K562 (cell line): ENCODE results near the gene NAT8L. TPM values are rescaled to one million over a fixed set of nuclear protein-coding genes. Genes with fewer than 3 reads are reported as not detected.
A peak's percentile ranks its signal among the peaks of the same experiment; 100 is the strongest.

Experiments used
- ATAC-seq: fragments of 200-7000 bp; cut with Tn5 transposase; 3 replicates; pipeline ENCODE4 v1.9.1; 2020; ENCODE audit warnings: moderate library complexity
- BruUV-seq: library from RNA; stranded (reverse); fragments of 400-500 nt; replicated peaks from 2 replicates; lab custom pipeline; 2021; lab: Mats Ljungman, UMichigan
- CTCF ChIA-PET: fragments of 300-600 bp; formaldehyde crosslinking; extraction: SDS; loops from one replicate; lab custom pipeline; 2021; ENCODE audit warnings: low intra/inter-chr PET ratio; lab: Yijun Ruan, JAX
- POLR2A ChIA-PET: fragments of 300-600, 350-650 bp; sonication (Branson Sonifier 250); formaldehyde crosslinking; extraction: SDS; loops from one replicate; lab custom pipeline; 2021; ENCODE audit warnings: antibody characterized with exemption, inconsistent platforms; lab: Yijun Ruan, JAX
- DNase-seq, 4 experiments: peaks; one replicate each; pipeline versions ENCODE4 v3.0.0 to v3.0.0-alpha.2; 2011 to 2018; ENCODE audit warnings: low spot score in 3 of 4, mixed read lengths in 3 of 4; ENCODE audit errors: extremely low read depth in 1 of 4
- FAIRE-seq: peaks from 2 replicates; lab custom pipeline; 2011; peaks lifted over from hg19 to GRCh38; lab: Jason Lieb, UNC
- H2AFZ ChIP-seq: 2 replicates; pipeline ENCODE4 v1.6.0; 2011; ENCODE audit warnings: low read depth, low read length, control low read depth, inconsistent platforms
- H3K27ac ChIP-seq: fragments of 200-600 bp; 3 replicates; pipeline ENCODE4 v1.8.0; 2011; ENCODE audit warnings: low read depth, mild to moderate bottlenecking, control low read depth, inconsistent platforms, low read length, moderate library complexity, mixed read lengths; ENCODE audit errors: extremely low read depth
- H3K27me3 ChIP-seq, 2 experiments: fragments of 300-600 bp in 1 of 2; 2 replicates in 1 of 2; 3 replicates in 1 of 2; pipeline versions ENCODE4 v1.6.0 to v1.8.0; 2011; ENCODE audit warnings: inconsistent platforms in 2 of 2, low read length in 2 of 2, mild to moderate bottlenecking in 1 of 2, mixed read lengths in 1 of 2, moderate library complexity in 1 of 2; ENCODE audit not compliant: control insufficient read depth in 2 of 2, insufficient read depth in 2 of 2
- H3K36me3 ChIP-seq: fragments of 300-600 bp; 3 replicates; pipeline ENCODE4 v1.8.0; 2011; ENCODE audit warnings: mild to moderate bottlenecking, low read length, inconsistent platforms; ENCODE audit not compliant: control insufficient read depth, insufficient read depth
- H3K4me1 ChIP-seq, 2 experiments: fragments of 200-600 bp in 1 of 2; replicated peaks in 1 of 2; 2 replicates in 1 of 2; 3 replicates in 1 of 2; pipeline versions ENCODE4 v1.5.1 to v1.8.0; 2011; ENCODE audit warnings: inconsistent platforms in 2 of 2, low read length in 2 of 2, mild to moderate bottlenecking in 1 of 2, mixed read lengths in 1 of 2, moderate library complexity in 1 of 2; ENCODE audit not compliant: control insufficient read depth in 2 of 2, insufficient read depth in 2 of 2
- H3K4me2 ChIP-seq: 2 replicates; pipeline ENCODE4 v1.6.1; 2011; ENCODE audit warnings: low read length, control low read depth, inconsistent platforms, mixed read lengths; ENCODE audit not compliant: insufficient read depth
- H3K4me3 ChIP-seq: fragments of 200-600 bp; sonication (generic), shearing (Covaris generic); 2 replicates; pipeline ENCODE4 v1.5.1; 2016; ENCODE audit warnings: control low read depth, inconsistent platforms
- H3K79me2 ChIP-seq: fragments of 200-600 bp; 3 replicates; pipeline ENCODE4 v1.8.0; 2011; ENCODE audit warnings: low read length, inconsistent platforms; ENCODE audit not compliant: control insufficient read depth, insufficient read depth
- H3K9ac ChIP-seq, 2 experiments: 2 replicates each; pipeline versions ENCODE4 v1.6.0 to v1.6.1; 2011; ENCODE audit warnings: low read depth in 2 of 2, low read length in 2 of 2, control low read depth in 1 of 2, inconsistent platforms in 1 of 2, mild to moderate bottlenecking in 1 of 2, mixed read lengths in 1 of 2; ENCODE audit not compliant: insufficient read depth in 1 of 2
- H3K9me1 ChIP-seq: one replicate; pipeline ENCODE4 v1.6.0; 2011; ENCODE audit warnings: inconsistent platforms, mild to moderate bottlenecking, low read length, moderate library complexity; ENCODE audit not compliant: control insufficient read depth, insufficient read depth
- H3K9me3 ChIP-seq: replicated peaks from 2 replicates; pipeline ENCODE4 v1.5.1; 2011; ENCODE audit warnings: low read depth, low read length, inconsistent platforms; ENCODE audit not compliant: control insufficient read depth, insufficient read depth
- H4K20me1 ChIP-seq: replicated peaks from 2 replicates; pipeline ENCODE4 v1.6.1; 2011; ENCODE audit warnings: low read length, inconsistent platforms, mixed read lengths; ENCODE audit not compliant: control insufficient read depth, insufficient read depth
- DACH1 ChIP-seq: fragments of 450-650 bp; IDR thresholded peaks from 2 replicates; pipeline ENCODE4 v1.6.1; 2018; ENCODE audit not compliant: partially characterized antibody
- MECOM ChIP-seq: fragments of 250-450 bp; sonication (Bioruptor Pico); IDR thresholded peaks from 2 replicates; pipeline ENCODE4 v1.8.0; 2022; ENCODE audit warnings: inconsistent platforms
- MEIS2 ChIP-seq: fragments of 450-650 bp; IDR thresholded peaks from 2 replicates; pipeline ENCODE4 v1.6.1; 2014; ENCODE audit warnings: mild to moderate bottlenecking; ENCODE audit not compliant: partially characterized antibody
- POLR2G ChIP-seq: fragments of 200-400 bp; formaldehyde crosslinking; IDR thresholded peaks from 2 replicates; pipeline ENCODE4 v1.6.1; 2017; ENCODE audit warnings: low read depth, mild to moderate bottlenecking, antibody characterized with exemption, low read length, moderate library complexity
- POLR3G ChIP-seq: IDR thresholded peaks from 2 replicates; pipeline ENCODE4 v1.6.1; 2011; ENCODE audit not compliant: insufficient read length, insufficient replicate concordance; ENCODE audit errors: extremely low read depth
- PRPF4 ChIP-seq: fragments of 200-400 bp; formaldehyde crosslinking; IDR thresholded peaks from one replicate; pipeline ENCODE4 v1.6.1; 2017; ENCODE audit warnings: low read length, low read depth, mild to moderate bottlenecking; ENCODE audit not compliant: insufficient read depth, poor library complexity, severe bottlenecking
- ZBTB11 ChIP-seq, 3 experiments: fragments of 200-800 bp in 1 of 3; fragments of 250-450 bp in 1 of 3; fragments of 450-650 bp in 1 of 3; sonication (Bioruptor Pico) in 1 of 3; sonication (Bioruptor generic) in 1 of 3; formaldehyde crosslinking in 1 of 3; IDR thresholded peaks; 2 replicates each; pipeline versions ENCODE4 v1.6.1 to v1.8.0; 2016 to 2022; ENCODE audit warnings: mild to moderate bottlenecking in 2 of 3, missing genetic modification characterization in 2 of 3, missing compliant biosample characterization in 1 of 3, moderate library complexity in 1 of 3
- WGBS: fragments of 100-300 bp; shearing (Covaris generic); methylation state at CpG from one replicate; pipeline ENCODE4 v1.1.6; 2016; ENCODE audit warnings: low coverage, mixed read lengths; ENCODE audit not compliant: insufficient coverage; ENCODE audit errors: missing lambda C conversion rate; 5-methylcytosine and 5-hydroxymethylcytosine counted together
- in situ Hi-C: fragments of 300-500 bp; cut with MboI; formaldehyde crosslinking; loops from 4 replicates; pipeline ENCODE4 v1.15.0; 2018; ENCODE audit warnings: inconsistent platforms, mixed read lengths
- intact Hi-C: fragments of 100-400 bp; cut with micrococcal nuclease; formaldehyde crosslinking; loops from 2 replicates; pipeline ENCODE4 v1.14.2; 2022
- polyA plus RNA-seq, 8 experiments: library from polyadenylated mRNA; depleted of rRNA in 4 of 8; stranded (reverse) in 5 of 8; unstranded in 3 of 8; fragments of >200 nt; fragmentation: Nextera tagmentation in 2 of 8; fragmentation: Illumina TruSeq in 1 of 8; extraction: Ambion mirVana in 2 of 8; extraction: Trizol in 1 of 8; gene quantifications; 2 replicates each; pipeline versions ENCODE4 v1.2.1 to v1.2.3, GENCODE V29; 2011 to 2014; ENCODE audit warnings: inconsistent platforms in 1 of 8, missing spikeins in 1 of 8
- total RNA-seq, 7 experiments: library from RNA; depleted of rRNA in 6 of 7; stranded (reverse); fragments of >200 nt in 6 of 7; fragmentation: Illumina TruSeq in 2 of 7; extraction: Trizol in 2 of 7; gene quantifications; 2 replicates each; pipeline versions ENCODE4 v1.2.1 to v1.2.3, GENCODE V29; 2011 to 2021; ENCODE audit warnings: low replicate concordance in 1 of 7

The NAT8L gene
- total and polyA plus RNA-seq, 9 of the 15 experiments (the other 6 are each of a cell fraction or from before 2014, with no cell fraction given): 0.06 to 11.0 (median 1.5) TPM

DNA sequence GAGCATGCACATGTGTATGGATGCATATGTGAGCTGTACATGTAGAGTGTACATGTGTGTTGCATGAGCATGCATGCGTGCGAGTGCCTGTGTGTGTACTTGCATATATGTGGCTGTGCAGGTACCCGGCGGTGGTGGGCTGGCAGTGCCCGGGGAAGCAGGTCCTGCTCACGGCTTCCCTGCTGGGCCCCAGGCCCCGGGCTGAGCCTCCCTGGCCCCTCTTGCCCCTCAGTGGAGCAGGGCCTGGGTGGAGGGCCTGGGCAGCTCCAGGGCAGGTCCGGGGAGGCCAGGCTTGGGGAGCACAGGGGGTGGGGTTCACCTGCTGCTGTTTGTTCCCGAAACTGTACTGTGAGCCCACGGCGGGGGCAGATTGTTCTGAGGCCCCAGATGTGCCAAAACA lies 9.4 kb downstream of the NAT8L start (continued):
- no peak for TF ChIP-seq ZBTB11 (CRISPR knock-in tag; IDR thresholded peaks at IDR 0.05)
- TF ChIP-seq MECOM: no peak
- no peak for TF ChIP-seq DACH1
- no peak for TF ChIP-seq MEIS2

- Histone ChIP-seq H2AFZ (no peak overlapping the region), H3K4me3 (no peak overlapping the region), H3K9ac (no peak overlapping the region), H3K36me3 (no peaks in the 10 kb centered on the region), H3K27ac (no peak overlapping the region), H3K4me2 (no peak overlapping the region), H3K9me3 (no peaks in the 10 kb centered on the region), H3K79me2 (no peaks in the 10 kb centered on the region), H3K27me3 (no peaks in the 10 kb centered on the region; a peak in 1 of 5 replicates), H3K4me1 (peaks cover 5 to 82% of the 10 kb centered on the region in 2 experiments; a peak in 3 of 5 replicates), H4K20me1 (no peaks in the 10 kb centered on the region), H3K9me1 (no peaks in the 10 kb centered on the region)
- ATAC-seq (no peak), FAIRE-seq (no peak), DNase-seq (no peak)
- no TSS peak for BruUV-seq
- CTCF ChIA-PET: no interaction called here
- TF ChIP-seq POLR3G: no peak
- 0 out of 2 replicates have a peak, but pooled peaks have one; percentile 24 for TF ChIP-seq POLR2G
- TF ChIP-seq PRPF4: no peak
- intact Hi-C loops: no loop called here
- in situ Hi-C loops: no loop called here
- POLR2A ChIA-PET: no interaction called here
- WGBS: 41% methylated on average over 13 of the region's 17 CpGs
These were observed 10.2 kb downstream of the NAT8L start for GRCh38 chr4:2069161-2069971.
